Peyer's patch (tissue), 4 donors: ENCODE results near the gene OTOR.

Experiments used
- POLR2A ChIP-seq, 2 donors: fragments of 450-650 bp; IDR thresholded peaks; one replicate each; pipeline ENCODE4 v1.5.1; 2017; ENCODE audit warnings: antibody characterized with exemption in 2 of 2, mild to moderate bottlenecking in 2 of 2, moderate library complexity in 2 of 2
- TF ChIP-seq, protein P1 (sequence below), 6 experiments: fragments of 450-650 bp in 4 of 6; fragments of 200-600 bp in 2 of 6; sonication (generic) in 1 of 6; IDR thresholded peaks; one replicate each; pipeline ENCODE4 v1.5.1; 2017 to 2019; ENCODE audit warnings: antibody characterized with exemption in 6 of 6, mild to moderate bottlenecking in 3 of 6, moderate library complexity in 1 of 6

DNA sequence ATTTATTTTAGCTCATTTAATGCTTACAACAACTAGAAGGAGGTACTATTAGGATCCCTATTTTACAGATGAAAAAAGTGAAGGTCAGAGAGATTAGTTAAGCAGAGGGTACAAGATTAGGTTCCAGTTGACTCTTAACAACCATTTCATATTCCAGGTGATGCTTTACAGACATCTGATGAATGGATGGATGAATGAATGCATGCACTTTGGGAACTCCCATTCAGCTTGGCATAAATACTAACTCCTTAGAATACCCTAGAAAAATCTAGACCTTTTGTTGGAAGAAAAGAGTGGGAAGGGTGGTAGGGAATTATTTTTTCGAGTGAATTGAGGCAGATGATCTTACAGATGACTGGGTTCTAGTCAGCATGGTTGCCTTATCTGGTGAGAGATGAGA is 19.1 kb upstream of the OTOR start:
- TF ChIP-seq POLR2A (IDR thresholded peaks at IDR 0.05) = no peak
- TF ChIP-seq, protein P1, sequence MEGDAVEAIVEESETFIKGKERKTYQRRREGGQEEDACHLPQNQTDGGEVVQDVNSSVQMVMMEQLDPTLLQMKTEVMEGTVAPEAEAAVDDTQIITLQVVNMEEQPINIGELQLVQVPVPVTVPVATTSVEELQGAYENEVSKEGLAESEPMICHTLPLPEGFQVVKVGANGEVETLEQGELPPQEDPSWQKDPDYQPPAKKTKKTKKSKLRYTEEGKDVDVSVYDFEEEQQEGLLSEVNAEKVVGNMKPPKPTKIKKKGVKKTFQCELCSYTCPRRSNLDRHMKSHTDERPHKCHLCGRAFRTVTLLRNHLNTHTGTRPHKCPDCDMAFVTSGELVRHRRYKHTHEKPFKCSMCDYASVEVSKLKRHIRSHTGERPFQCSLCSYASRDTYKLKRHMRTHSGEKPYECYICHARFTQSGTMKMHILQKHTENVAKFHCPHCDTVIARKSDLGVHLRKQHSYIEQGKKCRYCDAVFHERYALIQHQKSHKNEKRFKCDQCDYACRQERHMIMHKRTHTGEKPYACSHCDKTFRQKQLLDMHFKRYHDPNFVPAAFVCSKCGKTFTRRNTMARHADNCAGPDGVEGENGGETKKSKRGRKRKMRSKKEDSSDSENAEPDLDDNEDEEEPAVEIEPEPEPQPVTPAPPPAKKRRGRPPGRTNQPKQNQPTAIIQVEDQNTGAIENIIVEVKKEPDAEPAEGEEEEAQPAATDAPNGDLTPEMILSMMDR (IDR thresholded peaks at IDR 0.05) = no peak
